ENCODE results near the gene ACOT7.
A peak's percentile ranks its signal among the peaks of the same experiment; 100 is the strongest.

GRCh38 chr1:6393400-6394187, at the start of gene ACOT7:
- TF ChIP-seq CTCF (IDR thresholded peaks at IDR 0.05; ENCODE audit: poor library complexity): peak; percentile 26
- no peak for TF ChIP-seq EZH2phosphoT487 (IDR thresholded peaks at IDR 0.05; ENCODE audit: low read depth, severe bottlenecking, unreplicated experiment)
